ENCODE data around the gene LSR.

The LSR gene

GRCh38 chr19:35247526-35248309, 1.1 kb upstream of the LSR start:
- DNase-seq (ENCODE audit: low read depth, low spot score): no peak

- DNase-seq (ENCODE audit: low read depth, low spot score): no peak
Observed at GRCh38 chr19:35249146-35249847, 495 bp downstream of the LSR start.

- DNase-seq (ENCODE audit: low read depth, low spot score): no peak
Observed at GRCh38 chr19:35249848-35250711, 1.3 kb downstream of the LSR start.

- no peak for DNase-seq (ENCODE audit: low read depth, low spot score)
Observed at GRCh38 chr19:35251456-35251855, 2.7 kb downstream of the LSR start.

GRCh38 chr19:35253316-35254286, 4.8 kb downstream of the LSR start:
- DNase-seq (ENCODE audit: low read depth, low spot score): no peak

- no peak for DNase-seq (ENCODE audit: low read depth, low spot score)
Observed at GRCh38 chr19:35254341-35255297, 5.8 kb downstream of the LSR start.

GRCh38 chr19:35256566-35256965, 7.8 kb downstream of the LSR start:
- DNase-seq (ENCODE audit: low read depth, low spot score): no peak

GRCh38 chr19:35257113-35257461, 8.3 kb downstream of the LSR start:
- no peak for DNase-seq (ENCODE audit: low read depth, low spot score)

- no peak for DNase-seq (ENCODE audit: low read depth, low spot score)
Observed at GRCh38 chr19:35260694-35261304, 12.0 kb downstream of the LSR start.

GRCh38 chr19:35261356-35262100, 12.7 kb downstream of the LSR start:
- DNase-seq (ENCODE audit: low read depth, low spot score): no peak

GRCh38 chr19:35262101-35262761, 13.4 kb downstream of the LSR start:
- no peak for DNase-seq (ENCODE audit: low read depth, low spot score)

- DNase-seq (ENCODE audit: low read depth, low spot score): no peak
Observed at GRCh38 chr19:35264268-35265125, 15.7 kb downstream of the LSR start.

GRCh38 chr19:35265126-35265899, 16.5 kb downstream of the LSR start:
- DNase-seq (ENCODE audit: low read depth, low spot score): no peak

- DNase-seq (ENCODE audit: low read depth, low spot score): no peak
Observed at GRCh38 chr19:35265900-35266519, 17.2 kb downstream of the LSR start.

GRCh38 chr19:35266520-35267352, 17.9 kb downstream of the LSR start:
- no peak for DNase-seq (ENCODE audit: low read depth, low spot score)

Measured in brain pericyte (primary cell).